ENCODE measurements around the gene FAU. TPM values are rescaled to one million over a fixed set of nuclear protein-coding genes. Genes with fewer than 3 reads are reported as not detected.
A peak's percentile ranks its signal among the peaks of the same experiment; 100 is the strongest.

Gene FAU
- total and polyA plus RNA-seq, 9 of the 15 experiments (the other 6 are each of a cell fraction or from before 2014, with no cell fraction given), result 433 to 1,827 (median 942) TPM

GRCh38 chr11:65095974-65096806 lies 25.7 kb downstream of the FAU start, which contains the start of gene VPS51 (continued):
- peak in 1 of 2 experiments; percentile 65 for TF ChIP-seq AFF1 (IDR thresholded peaks at IDR 0.05; ENCODE audit: low read depth in 1 of 2, partially characterized antibody in 2 of 2)
- TF ChIP-seq LEF1 (IDR thresholded peaks at IDR 0.05), result peak; percentile 57; the same call in 1 of the 2 replicates
- peak; percentile 49 for TF ChIP-seq ETS2 (tag; IDR thresholded peaks at IDR 0.05; ENCODE audit: borderline replicate concordance, poor library complexity, severe bottlenecking)
- peak; percentile 91 for TF ChIP-seq SP1 (CRISPR knock-in tag; IDR thresholded peaks at IDR 0.05)
- peak; percentile 99 for TF ChIP-seq ZEB2 (IDR thresholded peaks at IDR 0.05)
- TF ChIP-seq ARNT (IDR thresholded peaks at IDR 0.05), result peak; percentile 83 to 90; a peak in 3 of 4 replicates
- peak; percentile 41 for TF ChIP-seq ZFP36 (IDR thresholded peaks at IDR 0.05; ENCODE audit: low read depth, low read length, partially characterized antibody)
- peak; percentile 48; the same call in 1 of the 2 replicates for TF ChIP-seq ZNF395 (CRISPR knock-in tag; IDR thresholded peaks at IDR 0.05)
- 0 out of 4 replicates have a peak, but pooled peaks of 1 of the 2 experiments have one; percentile 43 for TF ChIP-seq SRF (CRISPR knock-in tag; IDR thresholded peaks at IDR 0.05)
- peak; percentile 63 for TF ChIP-seq IRF9 (tag; IDR thresholded peaks at IDR 0.05)
- peak; percentile 85 for TF ChIP-seq MBD2 (IDR thresholded peaks at IDR 0.05; ENCODE audit: borderline replicate concordance, low read depth)
